Measurements from ENCODE around the gene TACC2.
A peak's percentile ranks its signal among the peaks of the same experiment; 100 is the strongest.

The TACC2 gene

GRCh38 chr10:122053314-122053713, 64.4 kb downstream of the TACC2 start:
- H2BK120ac ChIP-seq (ENCODE audit: low read depth, low read length) = no peak overlapping the region
- no peak overlapping the region for H3K9ac ChIP-seq (ENCODE audit: low read length)
- H3K36me3 ChIP-seq (ENCODE audit: control insufficient read depth, insufficient read depth, low read length) = no peaks in the 10 kb centered on the region
- no peak overlapping the region for H2BK5ac ChIP-seq (ENCODE audit: low read length)
- WGBS (ENCODE audit: extremely low coverage, insufficient coverage, low lambda C conversion rate) = no CpG with 5 or more reads among the region's 8 CpGs
- H2BK15ac ChIP-seq (replicated peaks; ENCODE audit: low read depth) = no peak overlapping the region
- H3K27me3 ChIP-seq (ENCODE audit: insufficient read depth, low read length, poor library complexity) = no peaks in the 10 kb centered on the region
- no peak overlapping the region for H3K4me3 ChIP-seq (ENCODE audit: low read length)
- no peak overlapping the region for H3K18ac ChIP-seq (ENCODE audit: low read length)
- no peak overlapping the region for H4K8ac ChIP-seq (ENCODE audit: low read depth, low read length)
- no peaks in the 10 kb centered on the region for H3K79me1 ChIP-seq (ENCODE audit: low read length)
- H3K4me1 ChIP-seq (ENCODE audit: control insufficient read depth, low read depth, low read length) = no peaks in the 10 kb centered on the region
- H2AK5ac ChIP-seq (ENCODE audit: low read length) = no peak overlapping the region
- no peak overlapping the region for H3K56ac ChIP-seq (ENCODE audit: low read length)
- DNase-seq = no peak
- H4K5ac ChIP-seq (ENCODE audit: low read length) = no peak overlapping the region
- no peak overlapping the region for H3K27ac ChIP-seq (ENCODE audit: low read depth, low read length)
- H3K79me2 ChIP-seq (ENCODE audit: control insufficient read depth, insufficient read depth, low read length) = no peaks in the 10 kb centered on the region
- no peak overlapping the region for H3K23ac ChIP-seq (ENCODE audit: low read length)
- no peak overlapping the region for H3K4ac ChIP-seq (ENCODE audit: low read depth, low read length)
- no peak overlapping the region for H3K4me2 ChIP-seq (ENCODE audit: low read length)

GRCh38 chr10:122054048-122055025, 65.4 kb downstream of the TACC2 start:
- H3K56ac ChIP-seq (ENCODE audit: low read length) = no peak overlapping the region
- no peaks in the 10 kb centered on the region for H3K4me1 ChIP-seq (ENCODE audit: control insufficient read depth, low read depth, low read length)
- H3K79me1 ChIP-seq (ENCODE audit: low read length) = no peaks in the 10 kb centered on the region
- H2BK15ac ChIP-seq (replicated peaks; ENCODE audit: low read depth) = no peak overlapping the region
- H3K9ac ChIP-seq (ENCODE audit: low read length) = no peak overlapping the region
- H3K4ac ChIP-seq (ENCODE audit: low read depth, low read length) = no peak overlapping the region
- no peaks in the 10 kb centered on the region for H3K27me3 ChIP-seq (ENCODE audit: insufficient read depth, low read length, poor library complexity)
- peak; percentile 79 for DNase-seq
- no peaks in the 10 kb centered on the region for H3K36me3 ChIP-seq (ENCODE audit: control insufficient read depth, insufficient read depth, low read length)
- no peak overlapping the region for H2AK5ac ChIP-seq (ENCODE audit: low read length)
- no peaks in the 10 kb centered on the region for H3K79me2 ChIP-seq (ENCODE audit: control insufficient read depth, insufficient read depth, low read length)
- no peak overlapping the region for H4K5ac ChIP-seq (ENCODE audit: low read length)
- H3K18ac ChIP-seq (ENCODE audit: low read length) = no peak overlapping the region
- no CpG with 5 or more reads among the region's 15 CpGs for WGBS (ENCODE audit: extremely low coverage, insufficient coverage, low lambda C conversion rate)
- H3K27ac ChIP-seq (ENCODE audit: low read depth, low read length) = no peak overlapping the region
- H3K4me3 ChIP-seq (ENCODE audit: low read length) = no peak overlapping the region
- no peak overlapping the region for H4K8ac ChIP-seq (ENCODE audit: low read depth, low read length)
- H3K23ac ChIP-seq (ENCODE audit: low read length) = no peak overlapping the region
- H3K4me2 ChIP-seq (ENCODE audit: low read length) = no peak overlapping the region
- H2BK5ac ChIP-seq (ENCODE audit: low read length) = no peak overlapping the region
- H2BK120ac ChIP-seq (ENCODE audit: low read depth, low read length) = no peak overlapping the region

GRCh38 chr10:122055252-122055651, 66.3 kb downstream of the TACC2 start:
- Histone ChIP-seq H3K79me1 (ENCODE audit: low read length) (no peaks in the 10 kb centered on the region), H2BK120ac (ENCODE audit: low read depth, low read length) (no peak overlapping the region), H3K4ac (ENCODE audit: low read depth, low read length) (no peak overlapping the region), H3K4me1 (ENCODE audit: control insufficient read depth, low read depth, low read length) (no peaks in the 10 kb centered on the region), H3K23ac (ENCODE audit: low read length) (no peak overlapping the region), H3K27me3 (ENCODE audit: insufficient read depth, low read length, poor library complexity) (no peaks in the 10 kb centered on the region), H3K4me3 (ENCODE audit: low read length) (no peak overlapping the region), H4K8ac (ENCODE audit: low read depth, low read length) (no peak overlapping the region), H2AK5ac (ENCODE audit: low read length) (no peak overlapping the region), H4K5ac (ENCODE audit: low read length) (no peak overlapping the region), H3K18ac (ENCODE audit: low read length) (no peak overlapping the region), H3K9ac (ENCODE audit: low read length) (no peak overlapping the region), H3K79me2 (ENCODE audit: control insufficient read depth, insufficient read depth, low read length) (no peaks in the 10 kb centered on the region), H2BK15ac (replicated peaks; ENCODE audit: low read depth) (no peak overlapping the region), H2BK5ac (ENCODE audit: low read length) (no peak overlapping the region), H3K4me2 (ENCODE audit: low read length) (no peak overlapping the region), H3K56ac (ENCODE audit: low read length) (no peak overlapping the region), H3K27ac (ENCODE audit: low read depth, low read length) (no peak overlapping the region), H3K36me3 (ENCODE audit: control insufficient read depth, insufficient read depth, low read length) (no peaks in the 10 kb centered on the region)
- no CpG with 5 or more reads among the region's 5 CpGs for WGBS (ENCODE audit: extremely low coverage, insufficient coverage, low lambda C conversion rate)
- DNase-seq = no peak

- H2BK5ac ChIP-seq (ENCODE audit: low read length) = no peak overlapping the region
- H4K5ac ChIP-seq (ENCODE audit: low read length) = no peak overlapping the region
- no peak overlapping the region for H3K18ac ChIP-seq (ENCODE audit: low read length)
- no peak overlapping the region for H3K27ac ChIP-seq (ENCODE audit: low read depth, low read length)
- no peak overlapping the region for H3K4me2 ChIP-seq (ENCODE audit: low read length)
- DNase-seq = no peak
- no peaks in the 10 kb centered on the region for H3K4me1 ChIP-seq (ENCODE audit: control insufficient read depth, low read depth, low read length)
- no peaks in the 10 kb centered on the region for H3K79me1 ChIP-seq (ENCODE audit: low read length)
- WGBS (ENCODE audit: extremely low coverage, insufficient coverage, low lambda C conversion rate) = no CpG with 5 or more reads among the region's 8 CpGs
- no peaks in the 10 kb centered on the region for H3K79me2 ChIP-seq (ENCODE audit: control insufficient read depth, insufficient read depth, low read length)
- H2BK15ac ChIP-seq (replicated peaks; ENCODE audit: low read depth) = no peak overlapping the region
- H3K4ac ChIP-seq (ENCODE audit: low read depth, low read length) = no peak overlapping the region
- no peak overlapping the region for H3K4me3 ChIP-seq (ENCODE audit: low read length)
- H3K36me3 ChIP-seq (ENCODE audit: control insufficient read depth, insufficient read depth, low read length) = no peaks in the 10 kb centered on the region
- H4K8ac ChIP-seq (ENCODE audit: low read depth, low read length) = no peak overlapping the region
- no peak overlapping the region for H2AK5ac ChIP-seq (ENCODE audit: low read length)
- H3K27me3 ChIP-seq (ENCODE audit: insufficient read depth, low read length, poor library complexity) = no peaks in the 10 kb centered on the region
- no peak overlapping the region for H3K9ac ChIP-seq (ENCODE audit: low read length)
- H3K56ac ChIP-seq (ENCODE audit: low read length) = no peak overlapping the region
- H2BK120ac ChIP-seq (ENCODE audit: low read depth, low read length) = no peak overlapping the region
- no peak overlapping the region for H3K23ac ChIP-seq (ENCODE audit: low read length)
Measured at GRCh38 chr10:122056431-122057094, 67.6 kb downstream of the TACC2 start.

- H3K4me3 ChIP-seq (ENCODE audit: low read length) = no peak overlapping the region
- no peaks in the 10 kb centered on the region for H3K36me3 ChIP-seq (ENCODE audit: control insufficient read depth, insufficient read depth, low read length)
- no peak overlapping the region for H4K8ac ChIP-seq (ENCODE audit: low read depth, low read length)
- no peak overlapping the region for H2AK5ac ChIP-seq (ENCODE audit: low read length)
- H2BK5ac ChIP-seq (ENCODE audit: low read length) = no peak overlapping the region
- H3K79me1 ChIP-seq (ENCODE audit: low read length) = no peaks in the 10 kb centered on the region
- no peak overlapping the region for H2BK15ac ChIP-seq (replicated peaks; ENCODE audit: low read depth)
- no peak overlapping the region for H3K23ac ChIP-seq (ENCODE audit: low read length)
- no peak overlapping the region for H3K9ac ChIP-seq (ENCODE audit: low read length)
- H3K4me1 ChIP-seq (ENCODE audit: control insufficient read depth, low read depth, low read length) = no peaks in the 10 kb centered on the region
- WGBS (ENCODE audit: extremely low coverage, insufficient coverage, low lambda C conversion rate) = no CpG with 5 or more reads among the region's 14 CpGs
- no peak overlapping the region for H3K18ac ChIP-seq (ENCODE audit: low read length)
- no peak for DNase-seq
- no peaks in the 10 kb centered on the region for H3K79me2 ChIP-seq (ENCODE audit: control insufficient read depth, insufficient read depth, low read length)
- no peak overlapping the region for H3K4me2 ChIP-seq (ENCODE audit: low read length)
- H2BK120ac ChIP-seq (ENCODE audit: low read depth, low read length) = no peak overlapping the region
- H3K27me3 ChIP-seq (ENCODE audit: insufficient read depth, low read length, poor library complexity) = no peaks in the 10 kb centered on the region
- no peak overlapping the region for H4K5ac ChIP-seq (ENCODE audit: low read length)
- no peak overlapping the region for H3K4ac ChIP-seq (ENCODE audit: low read depth, low read length)
- no peak overlapping the region for H3K56ac ChIP-seq (ENCODE audit: low read length)
- H3K27ac ChIP-seq (ENCODE audit: low read depth, low read length) = no peak overlapping the region
Measured at GRCh38 chr10:122057841-122058413, 69.0 kb downstream of the TACC2 start.

Data from mesendoderm (in vitro differentiated cells).